ENCODE results near the gene ARMC9.

- TF ChIP-seq CTCF (IDR thresholded peaks at IDR 0.05) (peak in 4 of 7 experiments; percentile 9 to 26 (median 14)), POLR2A (IDR thresholded peaks at IDR 0.05) (no peak)
These were observed 6.2 kb upstream of the ARMC9 start for GRCh38 chr2:231191896-231192872.

Measured in body of pancreas (tissue), 4 donors.